Measurements from ENCODE around the gene SCCPDH. TPM values are rescaled to one million over a fixed set of nuclear protein-coding genes. Genes with fewer than 3 reads are reported as not detected.

SCCPDH gene
- total and polyA plus RNA-seq, 9 of the 15 experiments (the other 6 are each of a cell fraction or from before 2014, with no cell fraction given) = 7.0 to 61.9 (median 38.3) TPM

DNA sequence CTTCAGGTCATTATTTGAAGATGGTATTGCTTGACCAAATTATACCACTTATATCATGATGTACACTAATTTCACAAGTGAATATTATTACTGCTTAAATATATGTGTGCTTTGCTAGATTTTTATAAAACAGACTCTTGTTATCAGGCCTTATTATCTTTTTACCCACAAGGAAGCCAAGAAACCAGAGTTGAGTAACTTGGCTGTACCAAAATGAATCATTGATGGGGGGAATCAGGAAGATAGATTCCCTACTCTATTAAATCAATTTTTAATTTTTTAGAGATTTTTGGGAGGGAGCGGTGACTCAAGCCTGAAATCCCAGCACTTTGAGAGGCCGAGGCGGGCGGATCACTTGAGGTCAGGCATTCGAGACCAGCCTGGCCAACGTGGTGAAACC is 16.0 kb upstream of the SCCPDH start:
- intact Hi-C loops (cut with micrococcal nuclease) = no loop called here
- BruUV-seq (replicated peaks) = no TSS peak
- no peak overlapping the region for H3K4me3 ChIP-seq
- no peak overlapping the region for H3K4me2 ChIP-seq (ENCODE audit: insufficient read depth, low read length)
- POLR2A ChIA-PET = no interaction called here
- no peaks in the 10 kb centered on the region for H3K9me3 ChIP-seq (replicated peaks; ENCODE audit: control insufficient read depth, insufficient read depth, low read depth, low read length)
- in situ Hi-C loops (cut with MboI) = no loop called here
- FAIRE-seq (no peak), DNase-seq (ENCODE audit: extremely low read depth in 1 of 4, low spot score in 3 of 4) (no peak), ATAC-seq (no peak)
- TF ChIP-seq, protein P1, sequence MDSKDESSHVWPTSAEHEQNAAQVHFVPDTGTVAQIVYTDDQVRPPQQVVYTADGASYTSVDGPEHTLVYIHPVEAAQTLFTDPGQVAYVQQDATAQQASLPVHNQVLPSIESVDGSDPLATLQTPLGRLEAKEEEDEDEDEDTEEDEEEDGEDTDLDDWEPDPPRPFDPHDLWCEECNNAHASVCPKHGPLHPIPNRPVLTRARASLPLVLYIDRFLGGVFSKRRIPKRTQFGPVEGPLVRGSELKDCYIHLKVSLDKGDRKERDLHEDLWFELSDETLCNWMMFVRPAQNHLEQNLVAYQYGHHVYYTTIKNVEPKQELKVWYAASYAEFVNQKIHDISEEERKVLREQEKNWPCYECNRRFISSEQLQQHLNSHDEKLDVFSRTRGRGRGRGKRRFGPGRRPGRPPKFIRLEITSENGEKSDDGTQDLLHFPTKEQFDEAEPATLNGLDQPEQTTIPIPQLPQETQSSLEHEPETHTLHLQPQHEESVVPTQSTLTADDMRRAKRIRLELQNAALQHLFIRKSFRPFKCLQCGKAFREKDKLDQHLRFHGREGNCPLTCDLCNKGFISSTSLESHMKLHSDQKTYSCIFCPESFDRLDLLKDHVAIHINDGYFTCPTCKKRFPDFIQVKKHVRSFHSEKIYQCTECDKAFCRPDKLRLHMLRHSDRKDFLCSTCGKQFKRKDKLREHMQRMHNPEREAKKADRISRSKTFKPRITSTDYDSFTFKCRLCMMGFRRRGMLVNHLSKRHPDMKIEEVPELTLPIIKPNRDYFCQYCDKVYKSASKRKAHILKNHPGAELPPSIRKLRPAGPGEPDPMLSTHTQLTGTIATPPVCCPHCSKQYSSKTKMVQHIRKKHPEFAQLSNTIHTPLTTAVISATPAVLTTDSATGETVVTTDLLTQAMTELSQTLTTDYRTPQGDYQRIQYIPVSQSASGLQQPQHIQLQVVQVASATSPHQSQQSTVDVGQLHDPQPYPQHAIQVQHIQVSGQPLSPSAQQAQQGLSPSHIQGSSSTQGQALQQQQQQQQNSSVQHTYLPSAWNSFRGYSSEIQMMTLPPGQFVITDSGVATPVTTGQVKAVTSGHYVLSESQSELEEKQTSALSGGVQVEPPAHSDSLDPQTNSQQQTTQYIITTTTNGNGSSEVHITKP (IDR thresholded peaks at IDR 0.05; ENCODE audit: partially characterized antibody) = peak; percentile 45
- TF ChIP-seq, protein P2, sequence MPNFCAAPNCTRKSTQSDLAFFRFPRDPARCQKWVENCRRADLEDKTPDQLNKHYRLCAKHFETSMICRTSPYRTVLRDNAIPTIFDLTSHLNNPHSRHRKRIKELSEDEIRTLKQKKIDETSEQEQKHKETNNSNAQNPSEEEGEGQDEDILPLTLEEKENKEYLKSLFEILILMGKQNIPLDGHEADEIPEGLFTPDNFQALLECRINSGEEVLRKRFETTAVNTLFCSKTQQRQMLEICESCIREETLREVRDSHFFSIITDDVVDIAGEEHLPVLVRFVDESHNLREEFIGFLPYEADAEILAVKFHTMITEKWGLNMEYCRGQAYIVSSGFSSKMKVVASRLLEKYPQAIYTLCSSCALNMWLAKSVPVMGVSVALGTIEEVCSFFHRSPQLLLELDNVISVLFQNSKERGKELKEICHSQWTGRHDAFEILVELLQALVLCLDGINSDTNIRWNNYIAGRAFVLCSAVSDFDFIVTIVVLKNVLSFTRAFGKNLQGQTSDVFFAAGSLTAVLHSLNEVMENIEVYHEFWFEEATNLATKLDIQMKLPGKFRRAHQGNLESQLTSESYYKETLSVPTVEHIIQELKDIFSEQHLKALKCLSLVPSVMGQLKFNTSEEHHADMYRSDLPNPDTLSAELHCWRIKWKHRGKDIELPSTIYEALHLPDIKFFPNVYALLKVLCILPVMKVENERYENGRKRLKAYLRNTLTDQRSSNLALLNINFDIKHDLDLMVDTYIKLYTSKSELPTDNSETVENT (CRISPR knock-in tag; IDR thresholded peaks at IDR 0.05) = no peak
- 56% methylated on average over 6 of the region's 6 CpGs for WGBS (ENCODE audit: insufficient coverage, low coverage, missing lambda C conversion rate)
- H4K20me1 ChIP-seq (replicated peaks; ENCODE audit: control insufficient read depth, insufficient read depth, low read length) = no peaks in the 10 kb centered on the region
- H2AFZ ChIP-seq (ENCODE audit: low read depth, low read length) = no peak overlapping the region
- H3K4me1 ChIP-seq (replicated peaks in 1 of 2; ENCODE audit: control insufficient read depth in 2 of 2, insufficient read depth in 2 of 2, low read length in 2 of 2) = no peaks in the 10 kb centered on the region
- no peaks in the 10 kb centered on the region for H3K36me3 ChIP-seq (ENCODE audit: control insufficient read depth, insufficient read depth, low read length)
- H3K27me3 ChIP-seq (ENCODE audit: control insufficient read depth in 2 of 2, insufficient read depth in 2 of 2, low read length in 2 of 2) = no peaks in the 10 kb centered on the region
- CTCF ChIA-PET (ENCODE audit: low intra/inter-chr PET ratio) = no interaction called here
- no peaks in the 10 kb centered on the region for H3K9me1 ChIP-seq (ENCODE audit: control insufficient read depth, insufficient read depth, low read length)
- H3K79me2 ChIP-seq (ENCODE audit: control insufficient read depth, insufficient read depth, low read length) = no peaks in the 10 kb centered on the region
- H3K27ac ChIP-seq (ENCODE audit: extremely low read depth, low read depth, low read length) = no peak overlapping the region
- no peak overlapping the region for H3K9ac ChIP-seq (ENCODE audit: insufficient read depth in 1 of 2, low read depth in 2 of 2, low read length in 2 of 2)
